ENCODE results near the gene GPR161. TPM values are rescaled to one million over a fixed set of nuclear protein-coding genes. Genes with fewer than 3 reads are reported as not detected.

The GPR161 gene
- total RNA-seq, 4 donors from 2014 or later: 17.4 to 36.9 (median 20.1) TPM

DNA sequence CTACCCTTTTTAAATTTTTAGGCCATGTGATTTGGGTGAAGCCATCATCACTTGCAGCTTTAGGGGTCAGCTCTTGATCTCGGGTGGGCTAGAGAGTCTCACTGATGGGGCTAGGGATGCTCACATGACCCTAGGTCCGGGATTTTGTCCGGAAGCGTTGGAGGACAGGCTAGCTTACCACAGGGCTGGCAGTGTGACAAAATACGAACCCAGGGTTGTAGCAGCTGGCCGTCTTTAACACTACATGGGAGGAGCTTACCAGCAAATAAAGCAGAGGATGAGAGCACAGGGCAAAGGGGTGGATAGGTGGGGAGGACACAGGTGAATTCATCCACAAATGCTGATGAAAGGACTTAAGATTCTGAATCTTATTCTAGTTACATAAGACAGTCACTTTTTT is 21.9 kb downstream of the GPR161 start:
- no peaks in the 10 kb centered on the region for H3K9me3 ChIP-seq
- 50 to 57% methylated on average over 1 to 6 of the region's 6 CpGs for WGBS, 2 donors (ENCODE audit: low coverage in 1 of 2)
- no peak for ATAC-seq

DNA sequence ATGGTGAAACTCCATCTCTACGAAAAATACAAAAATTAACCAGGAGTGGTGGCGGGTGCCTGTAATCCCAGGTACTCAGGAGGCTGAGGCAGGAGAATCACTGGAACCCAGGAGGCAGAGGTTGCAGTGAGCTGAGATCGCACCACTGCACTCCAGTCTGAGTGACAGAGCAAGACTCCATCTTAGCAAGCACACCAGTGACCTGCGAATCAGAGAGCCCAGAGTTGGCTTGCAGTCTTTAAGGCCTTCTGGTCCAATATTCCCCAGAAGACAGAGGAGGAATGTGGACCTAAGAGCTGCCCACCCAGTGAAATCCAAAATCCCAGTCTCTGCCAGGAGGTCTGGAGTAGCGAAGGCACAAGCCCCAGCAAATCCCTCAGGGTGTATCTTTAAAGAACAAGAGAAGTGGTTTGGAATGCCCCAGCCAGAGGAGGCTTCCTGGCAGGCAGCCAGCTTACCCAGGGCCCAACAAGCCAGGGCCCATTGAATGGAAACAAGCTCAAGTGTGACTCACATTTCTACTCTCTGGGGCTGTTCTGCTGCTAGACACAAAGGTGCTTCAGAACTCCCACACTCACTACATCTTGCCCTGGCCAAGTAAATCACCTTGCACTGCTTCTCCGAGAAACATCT is 23.9 kb downstream of the GPR161 start:
- Histone ChIP-seq H3K4me3 (no peak overlapping the region), H3K27ac (no peak overlapping the region), H3K4me1 (no peaks in the 10 kb centered on the region), H3K9me3 (no peaks in the 10 kb centered on the region), H3K36me3 (peaks cover 0 to 28% of the 10 kb centered on the region in 2 donors), H3K27me3 (no peaks in the 10 kb centered on the region)
- no peak for TF ChIP-seq POLR2AphosphoS5 (IDR thresholded peaks at IDR 0.05)
- TF ChIP-seq, protein P1, sequence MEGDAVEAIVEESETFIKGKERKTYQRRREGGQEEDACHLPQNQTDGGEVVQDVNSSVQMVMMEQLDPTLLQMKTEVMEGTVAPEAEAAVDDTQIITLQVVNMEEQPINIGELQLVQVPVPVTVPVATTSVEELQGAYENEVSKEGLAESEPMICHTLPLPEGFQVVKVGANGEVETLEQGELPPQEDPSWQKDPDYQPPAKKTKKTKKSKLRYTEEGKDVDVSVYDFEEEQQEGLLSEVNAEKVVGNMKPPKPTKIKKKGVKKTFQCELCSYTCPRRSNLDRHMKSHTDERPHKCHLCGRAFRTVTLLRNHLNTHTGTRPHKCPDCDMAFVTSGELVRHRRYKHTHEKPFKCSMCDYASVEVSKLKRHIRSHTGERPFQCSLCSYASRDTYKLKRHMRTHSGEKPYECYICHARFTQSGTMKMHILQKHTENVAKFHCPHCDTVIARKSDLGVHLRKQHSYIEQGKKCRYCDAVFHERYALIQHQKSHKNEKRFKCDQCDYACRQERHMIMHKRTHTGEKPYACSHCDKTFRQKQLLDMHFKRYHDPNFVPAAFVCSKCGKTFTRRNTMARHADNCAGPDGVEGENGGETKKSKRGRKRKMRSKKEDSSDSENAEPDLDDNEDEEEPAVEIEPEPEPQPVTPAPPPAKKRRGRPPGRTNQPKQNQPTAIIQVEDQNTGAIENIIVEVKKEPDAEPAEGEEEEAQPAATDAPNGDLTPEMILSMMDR (IDR thresholded peaks at IDR 0.05): no peak
- TF ChIP-seq POLR2A (IDR thresholded peaks at IDR 0.05): no peak
- no peak for TF ChIP-seq EP300 (IDR thresholded peaks at IDR 0.05)
- WGBS, 2 donors (ENCODE audit: low coverage in 1 of 2): 89 to 100% methylated on average over 2 to 5 of the region's 6 CpGs
- ATAC-seq: no peak

More for the DNA sequence above, 21.9 kb downstream of the GPR161 start:
- Histone ChIP-seq H3K27me3 (no peaks in the 10 kb centered on the region), H3K36me3 (peaks cover 0 to 29% of the 10 kb centered on the region in 2 donors), H3K4me3 (no peak overlapping the region), H3K4me1 (no peaks in the 10 kb centered on the region), H3K27ac (no peak overlapping the region)
- TF ChIP-seq, protein P1 (IDR thresholded peaks at IDR 0.05): no peak
- TF ChIP-seq POLR2AphosphoS5 (IDR thresholded peaks at IDR 0.05) (no peak), POLR2A (IDR thresholded peaks at IDR 0.05) (no peak), EP300 (IDR thresholded peaks at IDR 0.05) (no peak)

DNA sequence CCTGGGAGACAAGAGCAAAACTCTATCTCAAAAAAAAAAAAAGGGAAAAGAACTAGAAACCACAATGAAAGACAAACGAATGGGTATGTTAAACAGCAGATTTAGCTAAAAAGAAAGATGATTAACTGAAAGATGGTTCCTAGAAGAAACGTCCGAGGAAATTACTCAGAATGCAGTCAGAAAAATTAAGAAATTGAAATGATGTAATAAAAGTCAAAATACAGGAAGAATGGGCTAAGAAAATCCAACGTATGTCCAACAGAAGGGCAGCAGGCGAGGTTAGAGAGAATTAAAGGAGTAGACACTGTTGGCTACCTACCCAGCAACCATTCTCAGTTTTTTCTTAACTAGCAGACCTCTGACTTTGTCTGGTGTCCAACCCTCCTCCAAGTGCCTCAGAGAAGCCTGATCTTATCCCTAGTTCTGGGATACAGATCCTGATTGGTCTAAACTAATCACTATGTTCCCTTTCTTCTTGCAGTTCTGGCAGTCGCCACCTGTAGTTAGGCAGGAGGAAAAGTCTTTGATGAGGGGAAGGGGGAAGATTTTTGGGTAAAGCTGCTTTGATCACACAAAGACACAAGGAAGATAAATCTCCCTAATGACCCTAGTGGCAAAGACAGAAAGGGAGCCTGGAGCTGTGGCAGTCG is 25.7 kb downstream of the GPR161 start:
- Histone ChIP-seq H3K27ac (no peak overlapping the region), H3K36me3 (peaks cover 0 to 18% of the 10 kb centered on the region in 2 donors), H3K4me1 (no peaks in the 10 kb centered on the region), H3K9me3 (no peaks in the 10 kb centered on the region), H3K4me3 (no peak overlapping the region), H3K27me3 (no peaks in the 10 kb centered on the region)
- TF ChIP-seq POLR2AphosphoS5 (IDR thresholded peaks at IDR 0.05): no peak
- TF ChIP-seq, protein P1 (IDR thresholded peaks at IDR 0.05): no peak
- no peak for TF ChIP-seq POLR2A (IDR thresholded peaks at IDR 0.05)
- no peak for TF ChIP-seq EP300 (IDR thresholded peaks at IDR 0.05)
- 81 to 85% methylated on average over 6 to 7 of the region's 7 CpGs for WGBS, 2 donors (ENCODE audit: low coverage in 1 of 2)
- ATAC-seq: no peak

DNA sequence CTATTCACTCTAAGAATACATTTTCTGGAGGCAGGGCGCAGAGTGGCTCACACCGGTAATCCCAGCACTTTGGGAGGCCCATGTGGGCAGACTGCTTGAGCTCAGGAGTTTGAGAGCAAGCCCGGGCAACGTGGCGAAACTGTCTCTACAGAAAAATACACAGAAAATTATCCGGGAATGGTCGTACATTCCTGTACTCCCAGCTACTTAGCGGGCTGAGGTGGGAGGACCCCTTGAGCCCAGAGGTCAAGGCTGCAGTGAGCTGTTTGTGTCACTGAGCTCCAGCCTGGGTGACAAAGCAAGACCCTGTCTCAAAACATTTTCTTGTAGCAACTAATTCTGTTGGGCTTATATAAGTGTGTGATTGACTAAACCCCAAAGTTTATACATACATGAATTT is 30.5 kb downstream of the GPR161 start:
- Histone ChIP-seq H3K9me3 (no peaks in the 10 kb centered on the region), H3K27me3 (no peaks in the 10 kb centered on the region), H3K36me3 (peaks cover 0 to 45% of the 10 kb centered on the region in 2 donors), H3K4me3 (no peak overlapping the region), H3K4me1 (no peaks in the 10 kb centered on the region), H3K27ac (no peak overlapping the region)
- ATAC-seq: no peak
- 83 to 84% methylated on average over 3 of the region's 8 CpGs for WGBS, 2 donors (ENCODE audit: low coverage in 1 of 2)
- TF ChIP-seq POLR2A (IDR thresholded peaks at IDR 0.05) (no peak), POLR2AphosphoS5 (IDR thresholded peaks at IDR 0.05) (no peak), EP300 (IDR thresholded peaks at IDR 0.05) (no peak)
- TF ChIP-seq, protein P1 (IDR thresholded peaks at IDR 0.05): no peak

DNA sequence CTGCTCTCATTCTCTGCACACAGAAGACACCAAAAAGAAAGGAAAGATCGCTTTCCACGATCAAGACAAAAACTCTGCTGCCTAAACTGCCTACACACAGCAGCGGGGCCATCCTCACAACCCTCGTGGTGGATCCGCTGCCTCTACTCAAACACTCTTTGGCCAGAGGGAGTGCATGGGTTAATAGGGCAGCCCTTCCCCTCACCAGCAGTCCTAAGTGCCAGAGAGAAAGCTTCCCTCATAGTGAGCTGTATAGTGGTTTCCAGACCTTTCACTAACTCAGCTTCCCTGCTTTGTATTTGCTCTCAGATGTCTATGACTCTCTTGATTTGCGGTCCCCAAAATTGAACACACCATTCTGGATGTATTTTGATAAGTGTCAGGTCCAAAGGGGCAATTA is 30.9 kb downstream of the GPR161 start:
- Histone ChIP-seq H3K36me3 (peaks cover 0 to 45% of the 10 kb centered on the region in 2 donors), H3K4me1 (no peaks in the 10 kb centered on the region), H3K27me3 (no peaks in the 10 kb centered on the region), H3K27ac (no peak overlapping the region), H3K9me3 (no peaks in the 10 kb centered on the region), H3K4me3 (no peak overlapping the region)
- WGBS, 2 donors (ENCODE audit: low coverage in 1 of 2): 80 to 100% methylated on average over 3 to 5 of the region's 6 CpGs
- TF ChIP-seq EP300 (IDR thresholded peaks at IDR 0.05) (no peak), POLR2A (IDR thresholded peaks at IDR 0.05) (no peak), POLR2AphosphoS5 (IDR thresholded peaks at IDR 0.05) (no peak)
- TF ChIP-seq, protein P1 (IDR thresholded peaks at IDR 0.05): no peak
- ATAC-seq: no peak

Measured in gastroesophageal sphincter (tissue), 4 donors.